C4-2B (cell line): ENCODE results near the gene ENAH.
"Not testable (repeated sequence)": the region's sequence is repeated elsewhere in the genome, so short reads cannot be mapped to it uniquely, and the experiment has no call there.

Experiments
- H3K27ac ChIP-seq: fragments of 450-650 bp; 2 replicates; pipeline ENCODE4 v1.5.1; 2017
- ZFX ChIP-seq: fragments of 450-650 bp; IDR thresholded peaks from 2 replicates; pipeline ENCODE4 v1.6.1; 2017
- TF ChIP-seq, protein P1 (sequence below): fragments of 450-650 bp; conservative IDR thresholded peaks from 2 replicates; pipeline ENCODE4 v1.5.1; 2017; ENCODE audit warnings: mild to moderate bottlenecking

The ENAH gene

DNA sequence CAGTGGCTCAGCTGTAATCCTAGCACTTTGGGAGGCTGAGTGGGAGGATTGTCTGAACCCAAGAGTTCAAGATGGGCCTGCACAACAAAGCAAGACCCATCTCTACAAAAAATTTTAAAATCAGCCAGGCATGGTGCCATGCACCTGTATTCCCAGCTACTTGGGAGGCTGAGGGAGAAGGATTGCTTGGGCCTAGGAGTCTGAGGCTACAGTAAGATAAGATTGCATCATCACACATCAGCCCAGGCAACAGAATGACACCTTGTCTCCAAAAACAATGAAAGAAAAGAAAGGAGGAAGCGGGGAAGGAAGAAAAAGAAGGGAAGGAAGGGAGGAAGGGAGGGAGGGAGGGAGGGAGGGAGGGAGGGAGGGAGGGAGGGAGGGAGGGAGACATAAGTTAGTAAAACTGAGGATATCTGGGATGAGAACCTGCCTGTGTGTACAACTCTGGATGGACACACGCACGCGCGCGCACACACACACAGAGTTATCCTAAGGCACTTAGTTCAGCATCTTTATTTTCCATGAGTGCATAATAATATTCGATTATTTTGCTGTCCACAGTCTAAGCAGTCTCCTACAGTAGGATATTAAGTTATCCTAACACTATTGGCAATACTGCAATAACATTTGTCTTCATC is 132.2 kb downstream of the ENAH start:
- TF ChIP-seq, protein P1, sequence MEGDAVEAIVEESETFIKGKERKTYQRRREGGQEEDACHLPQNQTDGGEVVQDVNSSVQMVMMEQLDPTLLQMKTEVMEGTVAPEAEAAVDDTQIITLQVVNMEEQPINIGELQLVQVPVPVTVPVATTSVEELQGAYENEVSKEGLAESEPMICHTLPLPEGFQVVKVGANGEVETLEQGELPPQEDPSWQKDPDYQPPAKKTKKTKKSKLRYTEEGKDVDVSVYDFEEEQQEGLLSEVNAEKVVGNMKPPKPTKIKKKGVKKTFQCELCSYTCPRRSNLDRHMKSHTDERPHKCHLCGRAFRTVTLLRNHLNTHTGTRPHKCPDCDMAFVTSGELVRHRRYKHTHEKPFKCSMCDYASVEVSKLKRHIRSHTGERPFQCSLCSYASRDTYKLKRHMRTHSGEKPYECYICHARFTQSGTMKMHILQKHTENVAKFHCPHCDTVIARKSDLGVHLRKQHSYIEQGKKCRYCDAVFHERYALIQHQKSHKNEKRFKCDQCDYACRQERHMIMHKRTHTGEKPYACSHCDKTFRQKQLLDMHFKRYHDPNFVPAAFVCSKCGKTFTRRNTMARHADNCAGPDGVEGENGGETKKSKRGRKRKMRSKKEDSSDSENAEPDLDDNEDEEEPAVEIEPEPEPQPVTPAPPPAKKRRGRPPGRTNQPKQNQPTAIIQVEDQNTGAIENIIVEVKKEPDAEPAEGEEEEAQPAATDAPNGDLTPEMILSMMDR, result no peak
- TF ChIP-seq ZFX, result no peak
- H3K27ac ChIP-seq, result no peak overlapping the region

DNA sequence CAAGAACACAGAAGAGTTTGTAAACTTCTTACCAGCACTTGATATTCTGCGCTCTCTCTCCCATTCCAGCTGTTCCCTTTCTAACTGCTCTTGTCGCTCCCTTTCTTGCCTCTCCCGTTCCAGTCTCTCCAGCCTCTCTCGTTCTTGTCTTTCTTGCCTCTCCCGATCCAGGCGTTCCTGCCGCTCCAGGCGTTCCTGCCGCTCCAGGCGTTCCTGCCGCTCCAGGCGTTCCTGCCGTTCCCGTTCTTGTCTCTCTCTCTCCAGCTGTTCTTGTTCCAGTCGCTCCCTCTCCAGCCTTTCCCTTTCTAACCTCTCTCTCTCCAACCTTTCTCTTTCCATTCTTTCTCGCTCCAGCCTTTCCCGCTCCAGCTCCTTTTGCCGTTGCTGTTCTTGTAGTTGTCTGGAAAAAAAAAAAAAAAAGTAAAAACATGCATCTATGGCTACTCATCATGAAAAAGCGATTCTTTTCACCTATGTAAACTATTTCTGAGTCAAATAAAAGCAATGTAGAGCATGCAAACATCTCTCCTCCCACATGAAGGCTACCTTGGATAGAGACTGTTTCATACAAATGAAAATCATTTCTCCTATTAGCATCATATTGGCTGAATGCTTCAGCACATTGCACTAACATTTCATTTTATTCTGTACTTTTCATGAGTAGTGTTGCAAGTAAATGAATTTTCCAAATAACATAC is 133.6 kb downstream of the ENAH start:
- H3K27ac ChIP-seq, result no peak overlapping the region
- TF ChIP-seq, protein P1, result no peak
- no peak for TF ChIP-seq ZFX

DNA sequence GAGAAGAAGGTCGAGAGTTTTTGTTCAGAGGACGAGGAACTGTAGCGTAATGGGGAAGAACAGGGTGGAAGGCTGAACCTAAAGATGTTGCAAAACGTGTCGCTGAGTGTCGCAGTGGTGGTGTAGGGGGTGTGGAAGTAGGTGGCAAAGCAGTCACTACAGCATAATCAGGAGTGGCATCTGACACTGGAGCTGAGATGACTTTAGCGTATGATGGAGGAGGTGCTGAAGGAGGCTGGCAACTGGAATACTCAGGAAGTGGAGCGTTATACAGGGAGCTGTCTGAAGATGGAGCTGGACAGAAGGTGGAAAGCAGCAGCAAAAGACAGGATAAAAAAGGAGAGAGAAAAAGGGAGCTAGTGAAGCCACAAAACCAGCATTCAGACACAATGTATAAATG is 135.2 kb downstream of the ENAH start:
- no peak overlapping the region for H3K27ac ChIP-seq
- TF ChIP-seq, protein P1, result no peak
- TF ChIP-seq ZFX, result no peak

DNA sequence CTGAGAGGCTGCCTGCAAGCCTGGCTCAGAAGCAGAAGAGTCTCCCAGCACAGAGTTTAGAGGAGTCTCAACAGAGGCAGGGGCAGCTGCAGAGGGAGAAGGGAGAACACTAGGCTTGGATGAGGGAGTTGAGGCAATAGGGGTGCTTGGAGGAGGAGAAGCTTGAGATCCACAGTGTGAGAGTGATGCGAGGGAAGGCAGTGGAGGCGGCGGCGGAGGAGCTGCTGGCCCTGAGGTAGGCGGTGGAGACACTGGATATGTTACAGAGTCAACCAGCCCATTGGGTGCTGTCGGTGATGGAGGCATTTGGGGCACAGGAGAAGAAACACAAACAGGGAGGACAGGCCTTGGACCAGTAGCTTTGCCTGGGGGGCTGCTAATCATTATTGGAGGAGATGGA is 135.7 kb downstream of the ENAH start:
- H3K27ac ChIP-seq, result no peak overlapping the region
- no peak for TF ChIP-seq ZFX
- TF ChIP-seq, protein P1, result no peak

DNA sequence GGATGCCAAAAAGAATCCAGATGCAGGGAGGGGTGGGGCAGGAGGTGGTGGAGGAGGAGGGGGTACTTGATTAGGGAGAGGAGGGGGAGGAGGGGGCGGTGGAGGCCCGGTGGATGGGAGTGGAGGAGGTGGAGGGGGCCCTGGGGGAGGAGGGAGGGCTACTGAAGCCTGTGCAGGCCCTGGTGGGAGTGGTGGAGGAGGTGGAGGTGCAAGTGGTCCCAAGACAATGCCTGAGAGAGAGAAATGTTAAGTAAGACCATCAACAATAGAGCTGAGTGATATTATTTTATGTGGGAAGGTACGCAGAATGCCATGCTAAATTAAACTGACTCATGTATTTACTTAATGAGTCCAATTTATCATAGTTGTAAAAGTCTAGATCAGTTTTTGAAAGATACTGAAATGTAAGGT is 138.2 kb downstream of the ENAH start:
- TF ChIP-seq ZFX, result no peak
- TF ChIP-seq, protein P1, result no peak
- H3K27ac ChIP-seq, result no peak overlapping the region

DNA sequence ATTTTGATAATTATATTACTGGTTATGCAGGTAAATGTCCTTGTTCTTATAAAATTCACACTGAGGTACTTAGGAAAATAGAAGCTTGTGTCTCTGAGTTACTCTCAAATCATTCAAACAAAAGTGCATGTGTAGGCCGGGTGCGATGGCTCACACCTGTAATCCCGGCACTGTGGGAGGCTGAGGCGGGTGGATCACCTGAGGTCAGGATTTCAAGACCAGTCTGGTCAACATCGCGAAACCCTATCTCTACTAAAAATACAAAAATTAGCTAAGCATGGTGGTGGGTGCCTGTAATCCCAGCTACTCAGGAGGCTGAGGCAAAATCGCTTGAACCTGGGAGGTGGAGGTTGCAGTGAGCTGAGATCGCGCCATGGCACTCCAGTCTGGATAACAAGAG is 139.3 kb downstream of the ENAH start:
- not testable (repeated sequence) for H3K27ac ChIP-seq

DNA sequence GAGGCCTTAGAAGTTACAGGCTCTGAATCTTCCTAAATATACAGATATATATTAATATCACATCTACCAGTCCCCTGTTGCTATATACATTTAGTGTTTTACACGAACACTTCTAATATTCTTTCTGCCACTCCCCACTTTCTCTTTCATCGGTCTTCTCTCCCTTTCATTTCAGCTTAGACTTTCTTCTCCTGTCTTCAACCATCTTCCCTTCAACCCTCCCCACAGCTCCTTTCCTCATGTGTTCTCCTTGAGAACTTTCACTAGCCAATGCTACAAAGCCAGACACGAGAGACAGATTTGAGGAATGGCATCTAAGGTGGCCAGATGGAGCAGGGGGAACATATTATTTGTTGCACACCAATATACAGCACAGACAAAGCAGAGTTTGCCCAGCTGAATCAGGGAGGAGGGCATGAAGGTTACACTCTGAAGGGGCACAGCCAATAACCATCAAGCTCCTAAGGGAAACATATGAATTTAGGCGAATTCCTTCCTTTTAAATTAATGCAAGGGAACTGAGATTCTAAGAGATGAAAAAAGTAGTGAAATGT is 141.0 kb downstream of the ENAH start:
- no peak overlapping the region for H3K27ac ChIP-seq
- TF ChIP-seq, protein P1, result no peak
- no peak for TF ChIP-seq ZFX

DNA sequence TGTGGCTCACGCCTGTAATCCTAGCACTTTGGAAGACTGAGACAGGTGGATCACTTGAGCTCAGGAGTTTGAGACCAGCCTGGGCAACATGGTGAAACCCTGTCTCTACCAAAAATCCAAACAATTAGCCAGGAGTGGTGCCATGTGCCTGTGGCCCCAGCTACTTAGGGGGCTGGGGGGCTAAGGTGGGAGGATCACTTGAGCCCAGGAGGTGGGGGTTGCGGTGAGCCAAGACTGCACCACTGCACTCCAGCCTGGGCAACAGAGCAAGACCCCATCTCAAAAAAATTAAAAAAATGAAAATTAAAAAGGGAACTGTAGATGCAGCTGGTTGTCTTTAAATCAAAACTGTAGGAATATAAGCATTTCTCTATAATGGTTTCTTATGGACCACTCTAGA is 142.2 kb downstream of the ENAH start:
- not testable (repeated sequence) for H3K27ac ChIP-seq
